Stimulated activated naive CD8-positive, alpha-beta T cell treated with anti-CD3 and anti-CD28 coated beads, Interleukin-15, amount 100 ng/mL, for 72 hours (primary cell): Measurements from ENCODE around the gene ZCCHC14.
A peak's percentile ranks its signal among the peaks of the same experiment; 100 is the strongest.
"Not testable (repeated sequence)": the region's sequence is repeated elsewhere in the genome, so short reads cannot be mapped to it uniquely, and the experiment has no call there.

Experiments
- ATAC-seq: fragments of 150-1000 bp; cut with Tn5 transposase; 2 replicates; pipeline ENCODE4 v1.10.0; 2021; ENCODE audit warnings: mild to moderate bottlenecking, moderate library complexity
- DNase-seq, 2 donors: peaks; one replicate each; pipeline ENCODE4 v3.0.0; 2021 to 2022
- H3K27ac Mint-ChIP-seq, 2 donors: one replicate each; pipeline ENCODE4 v1.8.0; 2022; ENCODE audit warnings: mild to moderate bottlenecking in 2 of 2, mixed read lengths in 2 of 2, moderate library complexity in 2 of 2
- H3K27me3 Mint-ChIP-seq: one replicate; pipeline ENCODE4 v1.8.0; 2022; ENCODE audit warnings: mixed read lengths
- H3K4me1 Mint-ChIP-seq: one replicate; pipeline ENCODE4 v1.8.0; 2022; ENCODE audit warnings: mild to moderate bottlenecking, mixed read lengths
- H3K4me3 Mint-ChIP-seq, 2 donors: one replicate each; pipeline ENCODE4 v1.8.0; 2022; ENCODE audit warnings: mild to moderate bottlenecking in 2 of 2, mixed read lengths in 2 of 2, moderate library complexity in 1 of 2
- H3K9me3 Mint-ChIP-seq, 2 donors: one replicate each; pipeline ENCODE4 v1.8.0; 2022; ENCODE audit warnings: mixed read lengths in 2 of 2

ZCCHC14 gene

GRCh38 chr16:87481711-87482110 is 11.1 kb downstream of the ZCCHC14 start:
- not testable (repeated sequence) for ATAC-seq, H3K9me3 Mint-ChIP-seq, H3K4me3 Mint-ChIP-seq, H3K27me3 Mint-ChIP-seq, DNase-seq
- peaks cover 67% of the 10 kb centered on the region for H3K4me1 Mint-ChIP-seq
- peak overlapping the region in 1 of 2 donors; percentile 43 for H3K27ac Mint-ChIP-seq

GRCh38 chr16:87477209-87477981 is 15.4 kb downstream of the ZCCHC14 start:
- not testable (repeated sequence) for DNase-seq, H3K27me3 Mint-ChIP-seq, H3K4me3 Mint-ChIP-seq, ATAC-seq, H3K9me3 Mint-ChIP-seq, H3K27ac Mint-ChIP-seq
- peaks cover 40% of the 10 kb centered on the region for H3K4me1 Mint-ChIP-seq

- DNase-seq (no peak), ATAC-seq (no peak)
- Mint-ChIP-seq H3K4me3 (no peak overlapping the region), H3K9me3 (no peaks in the 10 kb centered on the region), H3K4me1 (peaks cover 37% of the 10 kb centered on the region), H3K27ac (peak overlapping the region in 1 of 2 donors; percentile 24), H3K27me3 (no peaks in the 10 kb centered on the region)
Observed at GRCh38 chr16:87474566-87474996, 18.2 kb downstream of the ZCCHC14 start.

- H3K9me3 Mint-ChIP-seq, result no peaks in the 10 kb centered on the region
- H3K4me3 Mint-ChIP-seq, result no peak overlapping the region
- H3K27ac Mint-ChIP-seq, result no peak overlapping the region
- ATAC-seq (no peak), DNase-seq (no peak)
- peaks cover 37% of the 10 kb centered on the region for H3K4me1 Mint-ChIP-seq
- H3K27me3 Mint-ChIP-seq, result no peaks in the 10 kb centered on the region
Observed at GRCh38 chr16:87474017-87474416, 18.8 kb downstream of the ZCCHC14 start.

GRCh38 chr16:87472935-87473334 is 19.9 kb downstream of the ZCCHC14 start:
- no peak overlapping the region for H3K4me3 Mint-ChIP-seq
- peaks cover 34% of the 10 kb centered on the region for H3K4me1 Mint-ChIP-seq
- no peaks in the 10 kb centered on the region for H3K9me3 Mint-ChIP-seq
- H3K27ac Mint-ChIP-seq, result peak overlapping the region in 1 of 2 donors; percentile 34
- ATAC-seq (no peak), DNase-seq (no peak)
- H3K27me3 Mint-ChIP-seq, result no peaks in the 10 kb centered on the region

- no peaks in the 10 kb centered on the region for H3K9me3 Mint-ChIP-seq
- ATAC-seq, result no peak
Observed at GRCh38 chr16:87472142-87472778, 20.6 kb downstream of the ZCCHC14 start.

GRCh38 chr16:87471278-87472141 is 21.3 kb downstream of the ZCCHC14 start:
- no peak for DNase-seq
- Mint-ChIP-seq H3K4me1 (peaks cover 27% of the 10 kb centered on the region), H3K9me3 (no peaks in the 10 kb centered on the region), H3K27me3 (no peaks in the 10 kb centered on the region), H3K4me3 (no peak overlapping the region), H3K27ac (no peak overlapping the region)
- ATAC-seq, result no peak

More at GRCh38 chr16:87472142-87472778, 20.6 kb downstream of the ZCCHC14 start:
- Mint-ChIP-seq H3K4me3 (no peak overlapping the region), H3K4me1 (peaks cover 28% of the 10 kb centered on the region), H3K27me3 (no peaks in the 10 kb centered on the region), H3K27ac (no peak overlapping the region)
- DNase-seq, result no peak

GRCh38 chr16:87470332-87470731 is 22.5 kb downstream of the ZCCHC14 start:
- DNase-seq (no peak), ATAC-seq (no peak)
- Mint-ChIP-seq H3K27ac (no peak overlapping the region), H3K4me3 (no peak overlapping the region), H3K9me3 (no peaks in the 10 kb centered on the region), H3K27me3 (no peaks in the 10 kb centered on the region), H3K4me1 (peaks cover 33% of the 10 kb centered on the region)

- H3K27ac Mint-ChIP-seq, result no peak overlapping the region
- no peak for ATAC-seq
- H3K9me3 Mint-ChIP-seq, result no peaks in the 10 kb centered on the region
- no peaks in the 10 kb centered on the region for H3K27me3 Mint-ChIP-seq
- H3K4me3 Mint-ChIP-seq, result no peak overlapping the region
- DNase-seq, result no peak
- peaks cover 39% of the 10 kb centered on the region for H3K4me1 Mint-ChIP-seq
Observed at GRCh38 chr16:87469169-87469568, 23.7 kb downstream of the ZCCHC14 start.

GRCh38 chr16:87468550-87468949 is 24.3 kb downstream of the ZCCHC14 start:
- Mint-ChIP-seq H3K9me3 (no peaks in the 10 kb centered on the region), H3K4me1 (peaks cover 45% of the 10 kb centered on the region), H3K27ac (no peak overlapping the region), H3K27me3 (no peaks in the 10 kb centered on the region), H3K4me3 (no peak overlapping the region)
- DNase-seq, result no peak
- ATAC-seq, result no peak

- Mint-ChIP-seq H3K4me3 (no peak overlapping the region), H3K27me3 (no peaks in the 10 kb centered on the region), H3K9me3 (no peaks in the 10 kb centered on the region), H3K27ac (no peak overlapping the region), H3K4me1 (peaks cover 56% of the 10 kb centered on the region)
- DNase-seq (no peak), ATAC-seq (no peak)
Observed at GRCh38 chr16:87466975-87467501, 25.8 kb downstream of the ZCCHC14 start.

- Mint-ChIP-seq H3K27ac (peak overlapping the region in 1 of 2 donors; percentile 48), H3K9me3 (no peaks in the 10 kb centered on the region), H3K4me1 (peaks cover 53% of the 10 kb centered on the region), H3K27me3 (no peaks in the 10 kb centered on the region), H3K4me3 (no peak overlapping the region)
- DNase-seq (no peak), ATAC-seq (no peak)
Observed at GRCh38 chr16:87465879-87466278, 26.9 kb downstream of the ZCCHC14 start.

- Mint-ChIP-seq H3K4me3 (peak overlapping the region; percentile 78 to 87), H3K4me1 (peaks cover 56% of the 10 kb centered on the region), H3K9me3 (no peaks in the 10 kb centered on the region), H3K27me3 (no peaks in the 10 kb centered on the region), H3K27ac (peak overlapping the region; percentile 4 to 82)
- ATAC-seq (peak; percentile 58), DNase-seq (no peak)
Observed at GRCh38 chr16:87465306-87465705, 27.5 kb downstream of the ZCCHC14 start.

GRCh38 chr16:87464691-87465300 is 28.0 kb downstream of the ZCCHC14 start:
- Mint-ChIP-seq H3K4me3 (peak overlapping the region; percentile 78 to 87), H3K4me1 (peaks cover 56% of the 10 kb centered on the region), H3K9me3 (no peaks in the 10 kb centered on the region), H3K27ac (peak overlapping the region; percentile 4 to 82), H3K27me3 (no peaks in the 10 kb centered on the region)
- DNase-seq (peak; percentile 30 to 48), ATAC-seq (peak; percentile 83)
